ENCODE measurements around the gene PTEN. TPM values are rescaled to one million over a fixed set of nuclear protein-coding genes. Genes with fewer than 3 reads are reported as not detected.

Gene PTEN
- total and polyA plus RNA-seq, 2 experiments from 2014 or later, result 32.8 to 128 TPM

DNA sequence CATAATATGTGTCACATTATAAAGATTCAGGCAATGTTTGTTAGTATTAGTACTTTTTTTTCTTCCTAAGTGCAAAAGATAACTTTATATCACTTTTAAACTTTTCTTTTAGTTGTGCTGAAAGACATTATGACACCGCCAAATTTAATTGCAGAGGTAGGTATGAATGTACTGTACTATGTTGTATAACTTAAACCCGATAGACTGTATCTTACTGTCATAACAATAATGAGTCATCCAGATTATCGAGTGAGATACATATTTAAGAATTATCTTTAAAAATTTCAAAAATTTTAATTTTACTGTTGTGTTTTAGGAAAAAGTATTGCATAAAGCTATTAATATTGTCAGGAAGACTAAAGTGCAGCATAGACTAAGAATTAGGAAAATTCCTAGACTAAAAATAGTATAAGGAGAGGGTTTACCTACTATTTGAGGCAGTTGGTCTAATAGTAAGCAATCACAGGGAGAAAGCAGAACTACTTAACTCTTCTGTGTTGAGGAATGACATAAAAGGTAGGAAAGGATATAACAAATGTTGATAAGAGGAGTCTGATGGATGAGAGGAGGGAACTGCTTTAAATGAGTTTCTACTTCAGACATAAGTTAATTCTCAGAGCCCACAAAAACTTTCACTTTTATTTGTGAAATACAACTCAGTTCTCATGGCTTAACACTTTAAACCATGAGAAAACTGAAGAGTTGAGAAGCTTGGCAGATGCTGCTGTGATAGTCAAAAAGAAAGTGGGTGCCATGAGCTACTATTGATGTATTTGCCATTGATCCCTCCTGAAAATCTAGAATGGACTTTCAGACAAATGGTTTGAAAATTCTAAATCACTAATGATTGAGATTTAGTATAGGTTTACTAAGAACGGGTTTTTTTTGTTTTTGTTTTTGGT lies 67.8 kb downstream of the PTEN start:
- Histone ChIP-seq H3K79me2 (peaks cover 82% of the 10 kb centered on the region), H3K4me1 (ENCODE audit: insufficient read depth) (peaks cover 18% of the 10 kb centered on the region), H3K9me3 (ENCODE audit: low read depth) (no peaks in the 10 kb centered on the region), H3K4me3 (no peak overlapping the region), H3K27me3 (no peaks in the 10 kb centered on the region), H4K20me1 (ENCODE audit: insufficient read depth, poor library complexity, severe bottlenecking) (peaks cover 39% of the 10 kb centered on the region), H3K9me2 (replicated peaks; ENCODE audit: insufficient read depth) (no peaks in the 10 kb centered on the region), H3K27ac (no peak overlapping the region), H2AFZ (no peak overlapping the region), H3K4me2 (no peak overlapping the region), H3K36me3 (replicated peaks; ENCODE audit: insufficient read depth, low read depth) (no peaks in the 10 kb centered on the region)
- no peak for TF ChIP-seq EZH2phosphoT487 (IDR thresholded peaks at IDR 0.05; ENCODE audit: low read depth, severe bottlenecking, unreplicated experiment)
- TF ChIP-seq EZH2 (IDR thresholded peaks at IDR 0.05; ENCODE audit: borderline replicate concordance), result no peak
- TF ChIP-seq, protein P1, sequence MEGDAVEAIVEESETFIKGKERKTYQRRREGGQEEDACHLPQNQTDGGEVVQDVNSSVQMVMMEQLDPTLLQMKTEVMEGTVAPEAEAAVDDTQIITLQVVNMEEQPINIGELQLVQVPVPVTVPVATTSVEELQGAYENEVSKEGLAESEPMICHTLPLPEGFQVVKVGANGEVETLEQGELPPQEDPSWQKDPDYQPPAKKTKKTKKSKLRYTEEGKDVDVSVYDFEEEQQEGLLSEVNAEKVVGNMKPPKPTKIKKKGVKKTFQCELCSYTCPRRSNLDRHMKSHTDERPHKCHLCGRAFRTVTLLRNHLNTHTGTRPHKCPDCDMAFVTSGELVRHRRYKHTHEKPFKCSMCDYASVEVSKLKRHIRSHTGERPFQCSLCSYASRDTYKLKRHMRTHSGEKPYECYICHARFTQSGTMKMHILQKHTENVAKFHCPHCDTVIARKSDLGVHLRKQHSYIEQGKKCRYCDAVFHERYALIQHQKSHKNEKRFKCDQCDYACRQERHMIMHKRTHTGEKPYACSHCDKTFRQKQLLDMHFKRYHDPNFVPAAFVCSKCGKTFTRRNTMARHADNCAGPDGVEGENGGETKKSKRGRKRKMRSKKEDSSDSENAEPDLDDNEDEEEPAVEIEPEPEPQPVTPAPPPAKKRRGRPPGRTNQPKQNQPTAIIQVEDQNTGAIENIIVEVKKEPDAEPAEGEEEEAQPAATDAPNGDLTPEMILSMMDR (IDR thresholded peaks at IDR 0.05; ENCODE audit: poor library complexity), result no peak
- no peak for DNase-seq (ENCODE audit: low spot score)
- WGBS (ENCODE audit: low lambda C conversion rate, missing lambda C conversion rate), result 85% methylated on average over 4 of the region's 4 CpGs

DNA sequence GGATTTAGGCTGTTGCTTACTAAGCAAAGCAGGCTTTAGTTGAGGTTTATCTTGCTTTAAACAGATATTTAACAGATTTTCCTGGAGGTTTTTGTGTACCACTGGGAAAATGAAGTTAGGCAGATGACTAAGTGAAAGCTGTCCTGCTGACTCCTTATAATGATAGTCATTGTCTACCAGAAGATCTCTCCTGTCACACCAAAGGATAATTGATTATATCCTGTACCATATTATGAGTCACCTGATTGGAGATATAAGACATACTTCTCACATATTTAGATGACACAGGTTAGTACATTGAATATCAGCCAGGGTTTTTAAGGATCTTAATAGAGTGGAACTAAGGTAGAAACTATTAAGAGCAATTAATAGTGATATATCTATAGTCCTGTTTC lies 68.4 kb downstream of the PTEN start:
- TF ChIP-seq EZH2 (IDR thresholded peaks at IDR 0.05; ENCODE audit: borderline replicate concordance) (no peak), EZH2phosphoT487 (IDR thresholded peaks at IDR 0.05; ENCODE audit: low read depth, severe bottlenecking, unreplicated experiment) (no peak)
- TF ChIP-seq, protein P1 (IDR thresholded peaks at IDR 0.05; ENCODE audit: poor library complexity), result no peak
- no peak overlapping the region for H3K4me2 ChIP-seq
- no peaks in the 10 kb centered on the region for H3K36me3 ChIP-seq (replicated peaks; ENCODE audit: insufficient read depth, low read depth)

DNA sequence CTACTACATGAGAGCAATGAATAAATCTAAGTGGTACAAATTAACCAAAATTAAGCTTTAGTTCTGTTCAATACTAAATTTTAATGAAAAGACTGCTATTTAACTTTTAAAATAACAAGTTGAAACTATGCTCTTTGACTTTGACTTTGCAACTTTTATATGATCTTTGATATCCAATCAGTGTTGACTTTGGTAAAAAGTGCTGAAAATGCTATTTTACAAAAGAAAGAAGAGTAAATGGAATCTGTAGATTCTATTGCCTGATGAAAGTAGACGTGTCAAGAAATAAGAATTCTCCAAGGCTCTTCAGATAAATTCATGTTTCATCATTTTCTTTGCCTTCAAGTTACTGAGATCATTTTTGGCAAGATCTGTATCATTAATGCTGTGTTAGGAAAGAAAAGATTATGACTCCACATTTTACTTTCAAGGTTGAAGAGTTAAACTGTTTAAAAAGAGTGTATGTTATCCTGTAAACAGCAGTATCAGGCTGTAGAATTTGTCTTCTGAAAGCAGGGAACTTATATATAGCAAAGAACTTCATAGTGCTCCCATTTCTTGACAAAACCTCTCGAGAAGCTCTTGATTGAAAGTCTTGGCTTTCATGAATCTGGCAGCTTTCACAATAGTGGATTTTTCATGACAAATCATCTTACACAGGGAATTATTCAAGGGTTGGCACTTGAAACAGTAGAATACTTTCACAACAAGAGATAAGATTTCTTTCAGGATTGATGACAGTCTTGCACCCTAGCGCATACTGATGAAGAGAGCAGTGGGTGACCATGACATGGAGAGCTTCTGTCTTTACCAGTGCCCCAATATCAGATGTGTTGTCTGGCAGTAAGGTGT lies 72.1 kb downstream of the PTEN start:
- TF ChIP-seq, protein P1 (IDR thresholded peaks at IDR 0.05; ENCODE audit: poor library complexity), result no peak
- TF ChIP-seq EZH2 (IDR thresholded peaks at IDR 0.05; ENCODE audit: borderline replicate concordance) (no peak), EZH2phosphoT487 (IDR thresholded peaks at IDR 0.05; ENCODE audit: low read depth, severe bottlenecking, unreplicated experiment) (no peak)
- Histone ChIP-seq H3K36me3 (replicated peaks; ENCODE audit: insufficient read depth, low read depth) (no peaks in the 10 kb centered on the region), H3K27me3 (no peaks in the 10 kb centered on the region), H3K79me2 (peaks cover 67% of the 10 kb centered on the region), H2AFZ (no peak overlapping the region), H3K4me2 (no peak overlapping the region), H4K20me1 (ENCODE audit: insufficient read depth, poor library complexity, severe bottlenecking) (peaks cover 14% of the 10 kb centered on the region), H3K4me3 (no peak overlapping the region), H3K9me2 (replicated peaks; ENCODE audit: insufficient read depth) (no peaks in the 10 kb centered on the region), H3K9me3 (ENCODE audit: low read depth) (no peaks in the 10 kb centered on the region), H3K4me1 (ENCODE audit: insufficient read depth) (no peaks in the 10 kb centered on the region), H3K27ac (no peak overlapping the region)
- WGBS (ENCODE audit: low lambda C conversion rate, missing lambda C conversion rate), result 97% methylated on average over 3 of the region's 3 CpGs
- no peak for DNase-seq (ENCODE audit: low spot score)

More for the DNA sequence above, 68.4 kb downstream of the PTEN start:
- Histone ChIP-seq H3K27ac (no peak overlapping the region), H3K9me2 (replicated peaks; ENCODE audit: insufficient read depth) (no peaks in the 10 kb centered on the region), H3K4me3 (no peak overlapping the region), H4K20me1 (ENCODE audit: insufficient read depth, poor library complexity, severe bottlenecking) (peaks cover 36% of the 10 kb centered on the region), H3K9me3 (ENCODE audit: low read depth) (no peaks in the 10 kb centered on the region), H2AFZ (no peak overlapping the region), H3K27me3 (no peaks in the 10 kb centered on the region), H3K79me2 (peaks cover 81% of the 10 kb centered on the region), H3K4me1 (ENCODE audit: insufficient read depth) (peaks cover 18% of the 10 kb centered on the region)
- no peak for DNase-seq (ENCODE audit: low spot score)

All from hepatocyte (in vitro differentiated cells).